IMR-90 (cell line): Measurements from ENCODE around the gene SCG5.

ENCODE experiments used
- BHLHE40 ChIP-seq: fragments of 150-350 bp; IDR thresholded peaks from 2 replicates; pipeline ENCODE4 v1.6.1; 2016; ENCODE audit warnings: mild to moderate bottlenecking, low read depth, low read length
- CEBPB ChIP-seq: IDR thresholded peaks from 2 replicates; pipeline ENCODE4 v1.6.1; 2012; ENCODE audit warnings: low read depth, low read length, improper control_type of control experiment
- CTCF ChIP-seq: conservative IDR thresholded peaks from 2 replicates; pipeline ENCODE4 v1.5.1; 2012; ENCODE audit warnings: mild to moderate bottlenecking, low read depth, low read length, improper control_type of control experiment
- FOS ChIP-seq: fragments of 150-350 bp; IDR thresholded peaks from 2 replicates; pipeline ENCODE4 v1.6.1; 2016; ENCODE audit warnings: low read depth, low read length
- MAFK ChIP-seq: IDR thresholded peaks from 2 replicates; pipeline ENCODE4 v1.6.1; 2012; ENCODE audit warnings: low read depth, low read length, improper control_type of control experiment
- MXI1 ChIP-seq: IDR thresholded peaks from 2 replicates; pipeline ENCODE4 v1.6.1; 2012; ENCODE audit warnings: low read depth, mild to moderate bottlenecking, low read length, moderate library complexity, borderline replicate concordance
- NFE2L2 ChIP-seq: fragments of 150-350 bp; IDR thresholded peaks from 2 replicates; pipeline ENCODE4 v1.6.1; 2016; ENCODE audit warnings: low read depth, mild to moderate bottlenecking, low read length
- POLR2A ChIP-seq: IDR thresholded peaks from 2 replicates; pipeline ENCODE4 v1.6.1; 2012; ENCODE audit warnings: mild to moderate bottlenecking, low read depth, low read length
- RAD21 ChIP-seq: IDR thresholded peaks from 2 replicates; pipeline ENCODE4 v1.6.1; 2012; ENCODE audit warnings: low read length, improper control_type of control experiment
- RCOR1 ChIP-seq: IDR thresholded peaks from 2 replicates; pipeline ENCODE4 v1.6.1; 2012; ENCODE audit warnings: mild to moderate bottlenecking, low read length, improper control_type of control experiment; ENCODE audit not compliant: insufficient replicate concordance
- RFX5 ChIP-seq: IDR thresholded peaks from 2 replicates; pipeline ENCODE4 v1.8.0; 2012; ENCODE audit warnings: low read depth, mild to moderate bottlenecking, low read length, moderate library complexity
- SMC3 ChIP-seq: fragments of 150-350 bp; IDR thresholded peaks from 2 replicates; pipeline ENCODE4 v1.6.1; 2016; ENCODE audit warnings: low read depth, mild to moderate bottlenecking, antibody characterized with exemption, low read length, moderate library complexity
- USF2 ChIP-seq: fragments of 150-350 bp; IDR thresholded peaks from 2 replicates; pipeline ENCODE4 v1.6.1; 2017; ENCODE audit warnings: mild to moderate bottlenecking, antibody characterized with exemption, low read length, low read depth
- TF ChIP-seq, protein P1 (sequence below): fragments of 150-350 bp; IDR thresholded peaks from 2 replicates; pipeline ENCODE4 v1.6.1; 2016; ENCODE audit warnings: low read depth, mild to moderate bottlenecking, low read length, moderate library complexity, borderline replicate concordance

- TF ChIP-seq CTCF (no peak), CEBPB (no peak), RCOR1 (no peak), FOS (no peak), POLR2A (no peak), MAFK (no peak), MXI1 (no peak), SMC3 (no peak), RFX5 (no peak), USF2 (no peak), BHLHE40 (no peak), RAD21 (no peak), NFE2L2 (no peak)
- TF ChIP-seq, protein P1, sequence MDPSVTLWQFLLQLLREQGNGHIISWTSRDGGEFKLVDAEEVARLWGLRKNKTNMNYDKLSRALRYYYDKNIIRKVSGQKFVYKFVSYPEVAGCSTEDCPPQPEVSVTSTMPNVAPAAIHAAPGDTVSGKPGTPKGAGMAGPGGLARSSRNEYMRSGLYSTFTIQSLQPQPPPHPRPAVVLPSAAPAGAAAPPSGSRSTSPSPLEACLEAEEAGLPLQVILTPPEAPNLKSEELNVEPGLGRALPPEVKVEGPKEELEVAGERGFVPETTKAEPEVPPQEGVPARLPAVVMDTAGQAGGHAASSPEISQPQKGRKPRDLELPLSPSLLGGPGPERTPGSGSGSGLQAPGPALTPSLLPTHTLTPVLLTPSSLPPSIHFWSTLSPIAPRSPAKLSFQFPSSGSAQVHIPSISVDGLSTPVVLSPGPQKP = no peak
These were observed 57.4 kb downstream of the SCG5 start for GRCh38 chr15:32698773-32699390.
